CD8-positive, alpha-beta memory T cell (primary cell): ENCODE data around the gene ATP8A2. TPM values are rescaled to one million over a fixed set of nuclear protein-coding genes. Genes with fewer than 3 reads are reported as not detected.

ENCODE experiments used
- CTCF ChIA-PET: fragments of 350-600 bp; sonication (Branson Sonifier 250); formaldehyde crosslinking; loops from one replicate; lab custom pipeline; 2021; ENCODE audit warnings: antibody characterized with exemption; lab: Charles Lee
- POLR2A ChIA-PET: fragments of 350-600 bp; sonication (Branson Sonifier 250); formaldehyde crosslinking; loops from one replicate; lab custom pipeline; 2021; ENCODE audit warnings: antibody characterized with exemption; lab: Charles Lee
- DNase-seq, 5 donors: peaks; one replicate each; pipeline versions ENCODE4 v3.0.0 to v3.0.0-alpha.2; 2020 to 2022; ENCODE audit warnings: mixed read lengths in 1 of 5
- H3K27ac ChIP-seq: one replicate; pipeline ENCODE4 v1.7.0; 2013; ENCODE audit warnings: low read depth, mild to moderate bottlenecking, low read length, moderate library complexity
- H3K27me3 ChIP-seq: 2 replicates; pipeline ENCODE4 v1.7.0; 2013; ENCODE audit warnings: low read length, mild to moderate bottlenecking; ENCODE audit not compliant: insufficient read depth, poor library complexity, severe bottlenecking
- H3K36me3 ChIP-seq: 2 replicates; pipeline ENCODE4 v1.7.0; 2013; ENCODE audit warnings: mild to moderate bottlenecking, low read length, moderate library complexity; ENCODE audit not compliant: insufficient read depth
- H3K4me1 ChIP-seq: 2 replicates; pipeline ENCODE4 v1.7.0; 2013; ENCODE audit warnings: mild to moderate bottlenecking, low read length, moderate library complexity; ENCODE audit not compliant: insufficient read depth
- H3K4me3 ChIP-seq: 2 replicates; pipeline ENCODE4 v1.7.0; 2013; ENCODE audit warnings: mild to moderate bottlenecking, low read length
- H3K9me3 ChIP-seq: 2 replicates; pipeline ENCODE4 v1.7.0; 2013; ENCODE audit warnings: mild to moderate bottlenecking, low read length
- H3K27ac Mint-ChIP-seq, 8 donors: one replicate each; pipeline ENCODE4 v1.8.0; 2020 to 2021; ENCODE audit warnings: mixed read lengths in 8 of 8, mild to moderate bottlenecking in 6 of 8, inconsistent platforms in 3 of 8, moderate library complexity in 3 of 8
- H3K27me3 Mint-ChIP-seq, 2 donors: one replicate each; pipeline ENCODE4 v1.8.0; 2020 to 2021; ENCODE audit warnings: mixed read lengths in 2 of 2, mild to moderate bottlenecking in 1 of 2, moderate library complexity in 1 of 2
- H3K36me3 Mint-ChIP-seq, 3 donors: one replicate each; pipeline ENCODE4 v1.8.0; 2020 to 2021; ENCODE audit warnings: mixed read lengths in 3 of 3, inconsistent platforms in 1 of 3, mild to moderate bottlenecking in 1 of 3
- H3K4me1 Mint-ChIP-seq, 3 donors: one replicate each; pipeline ENCODE4 v1.8.0; 2020 to 2021; ENCODE audit warnings: mixed read lengths in 3 of 3, inconsistent platforms in 1 of 3, mild to moderate bottlenecking in 1 of 3
- H3K4me3 Mint-ChIP-seq, 7 donors: one replicate each; pipeline ENCODE4 v1.8.0; 2020 to 2021; ENCODE audit warnings: mixed read lengths in 7 of 7, mild to moderate bottlenecking in 6 of 7, moderate library complexity in 4 of 7, inconsistent platforms in 2 of 7
- H3K9me3 Mint-ChIP-seq, 5 donors: one replicate each; pipeline ENCODE4 v1.8.0; 2020 to 2022; ENCODE audit warnings: mixed read lengths in 5 of 5, mild to moderate bottlenecking in 3 of 5, moderate library complexity in 2 of 5, inconsistent platforms in 1 of 5
- polyA plus RNA-seq: library from polyadenylated mRNA; unstranded; fragments of 300-500 nt; fragmentation: Illumina TruSeq; gene quantifications from one replicate; pipeline ENCODE4 v1.2.3, GENCODE V29; 2021
- total RNA-seq, 2 experiments: library from RNA; stranded (reverse); gene quantifications; one replicate each; pipeline ENCODE4 v1.2.3, GENCODE V29; 2021

The ATP8A2 gene
- total and polyA plus RNA-seq, 3 experiments from 2014 or later: 0.26 to 0.63 (median 0.58) TPM

DNA sequence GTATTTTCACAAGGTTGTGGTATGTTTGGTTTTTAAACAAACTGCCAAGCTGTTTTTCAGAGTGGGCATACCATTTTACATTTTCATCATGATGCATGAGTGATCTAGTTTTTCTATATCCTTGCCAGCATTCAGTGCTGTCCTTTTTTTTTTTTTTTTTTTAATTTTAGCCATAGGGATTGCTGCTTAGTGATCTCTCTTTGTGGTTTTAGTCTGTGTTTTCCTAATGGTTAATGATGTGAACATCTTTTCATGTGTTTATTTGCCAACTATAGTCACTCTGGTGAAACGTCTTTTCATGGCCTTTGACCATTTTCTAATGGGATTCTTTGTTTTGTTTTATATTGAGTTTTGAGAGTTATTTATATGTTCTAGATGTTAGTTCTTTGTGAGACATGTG lies 620.3 kb downstream of the ATP8A2 start:
- no peak overlapping the region for H3K27ac Mint-ChIP-seq
- peaks cover 0 to 10% (median 2%) of the 10 kb centered on the region in 3 donors for H3K36me3 Mint-ChIP-seq
- H3K9me3 ChIP-seq: no peaks in the 10 kb centered on the region
- H3K9me3 Mint-ChIP-seq: peaks cover 9 to 18% (median 13%) of the 10 kb centered on the region in 5 donors
- H3K4me1 ChIP-seq: no peaks in the 10 kb centered on the region
- H3K27me3 Mint-ChIP-seq: peaks cover 0 to 9% of the 10 kb centered on the region in 2 donors
- H3K27me3 ChIP-seq: no peaks in the 10 kb centered on the region
- no peaks in the 10 kb centered on the region for H3K36me3 ChIP-seq
- no peak overlapping the region for H3K27ac ChIP-seq
- no peak for DNase-seq
- no peak overlapping the region for H3K4me3 ChIP-seq
- H3K4me1 Mint-ChIP-seq: peaks cover 0 to 4% (median 0%) of the 10 kb centered on the region in 3 donors
- H3K4me3 Mint-ChIP-seq: no peak overlapping the region
- ChIA-PET POLR2A (no interaction called here), CTCF (no interaction called here)

DNA sequence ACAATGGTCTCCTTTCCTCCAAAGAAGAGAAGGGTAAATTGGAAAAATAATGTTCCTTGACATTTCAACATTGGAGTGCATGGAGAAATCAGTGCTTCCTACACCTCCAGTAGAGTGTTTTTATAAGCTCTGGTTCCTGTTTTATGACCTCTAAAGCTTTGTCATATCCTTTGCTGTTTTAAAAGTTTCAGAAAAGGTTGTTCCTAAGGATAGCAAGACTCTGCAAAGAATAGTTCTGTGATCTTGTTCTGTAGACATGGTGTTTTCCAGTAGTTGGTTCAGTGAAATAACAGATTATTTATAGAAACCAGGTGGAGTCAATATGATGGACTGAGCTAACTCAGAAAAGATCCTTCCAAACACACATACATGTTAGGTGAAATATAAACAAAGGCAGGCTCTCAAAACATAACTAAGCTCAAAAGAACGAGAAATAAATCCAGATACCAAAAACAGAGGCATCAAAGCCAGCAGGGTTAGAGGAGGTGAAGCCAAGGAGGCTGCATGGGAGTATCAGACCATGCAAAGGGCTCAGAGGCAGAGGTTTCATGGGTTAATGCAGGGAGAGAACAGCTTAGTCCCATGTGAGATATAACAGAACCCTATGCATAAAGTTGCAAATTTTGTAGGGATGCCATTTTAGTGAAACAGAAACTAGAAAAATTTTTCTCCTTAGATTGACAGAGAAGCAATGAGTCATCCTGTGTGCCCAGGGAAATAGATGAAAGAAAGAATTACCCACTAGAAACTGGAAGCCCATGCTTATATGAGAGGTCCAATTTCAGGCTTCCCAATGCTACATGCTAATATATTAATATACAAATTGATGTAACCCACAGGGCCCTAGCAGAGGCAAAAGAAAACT lies 635.7 kb downstream of the ATP8A2 start:
- ChIA-PET CTCF (no interaction called here), POLR2A (no interaction called here)
- H3K9me3 ChIP-seq: no peaks in the 10 kb centered on the region
- no peak overlapping the region for H3K4me3 Mint-ChIP-seq
- peaks cover 0 to 7% (median 0%) of the 10 kb centered on the region in 3 donors for H3K4me1 Mint-ChIP-seq
- peak overlapping the region in 2 of 8 donors; percentile 2 to 8 for H3K27ac Mint-ChIP-seq
- no peak for DNase-seq
- H3K27me3 ChIP-seq: no peaks in the 10 kb centered on the region
- H3K4me1 ChIP-seq: peaks cover 9% of the 10 kb centered on the region
- peaks cover 7 to 19% of the 10 kb centered on the region in 2 donors for H3K27me3 Mint-ChIP-seq
- H3K36me3 ChIP-seq: no peaks in the 10 kb centered on the region
- no peak overlapping the region for H3K27ac ChIP-seq
- H3K36me3 Mint-ChIP-seq: peaks cover 0 to 9% (median 3%) of the 10 kb centered on the region in 3 donors
- H3K9me3 Mint-ChIP-seq: peaks cover 2 to 9% (median 7%) of the 10 kb centered on the region in 5 donors
- H3K4me3 ChIP-seq: no peak overlapping the region

DNA sequence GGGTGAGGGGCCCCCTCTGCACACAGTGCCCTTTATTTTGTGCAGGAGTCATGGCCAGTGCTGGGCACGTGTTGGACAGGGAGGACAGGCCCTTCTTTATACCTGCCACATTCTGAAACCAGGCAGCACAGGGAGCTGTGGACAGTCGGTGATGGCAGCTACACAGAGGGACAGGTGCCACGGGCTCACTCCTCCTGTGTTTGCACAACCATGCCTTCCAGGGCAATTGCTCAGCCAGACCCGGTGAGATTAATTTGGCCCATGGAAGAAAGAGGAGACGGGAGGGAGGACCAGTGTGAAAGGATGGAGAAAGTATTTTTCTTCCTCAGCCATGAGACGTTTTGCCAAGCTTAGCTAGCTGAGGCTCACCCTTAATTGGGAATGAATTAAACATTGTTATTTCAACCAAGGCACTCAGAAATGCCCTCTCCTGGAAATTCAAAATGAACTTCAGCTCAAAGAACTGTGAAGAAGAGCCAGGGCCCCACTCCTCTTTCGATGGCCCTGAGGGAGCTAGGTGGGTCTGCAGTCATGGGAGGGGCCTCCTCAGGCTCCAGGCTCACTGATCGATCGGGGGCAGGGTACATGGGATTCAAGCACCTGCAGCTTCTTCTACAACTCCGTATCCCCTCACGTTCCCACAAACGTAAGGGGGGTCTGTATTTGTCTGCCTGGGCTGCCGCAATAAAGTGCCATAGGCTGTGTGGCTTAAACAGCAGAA lies 638.9 kb downstream of the ATP8A2 start:
- no peak for DNase-seq
- Histone ChIP-seq H3K4me1 (peaks cover 15% of the 10 kb centered on the region), H3K27ac (no peak overlapping the region), H3K9me3 (no peaks in the 10 kb centered on the region), H3K27me3 (no peaks in the 10 kb centered on the region), H3K36me3 (no peaks in the 10 kb centered on the region), H3K4me3 (no peak overlapping the region)
- ChIA-PET POLR2A (interaction anchor here (0.6 kb wide), 1 partner anchor 709 kb away, joined by 4 read pairs; no protein-coding TSS in a partner anchor), CTCF (no interaction called here)
- Mint-ChIP-seq H3K27me3 (peaks cover 5 to 7% of the 10 kb centered on the region in 2 donors), H3K9me3 (peaks cover 0 to 3% (median 0%) of the 10 kb centered on the region in 5 donors), H3K4me1 (peaks cover 3 to 12% (median 7%) of the 10 kb centered on the region in 3 donors), H3K36me3 (peaks cover 0 to 2% (median 0%) of the 10 kb centered on the region in 3 donors), H3K27ac (peak overlapping the region in 5 of 8 donors; percentile 12 to 79 (median 63)), H3K4me3 (peak overlapping the region in 2 of 7 donors; percentile 37 to 76)

DNA sequence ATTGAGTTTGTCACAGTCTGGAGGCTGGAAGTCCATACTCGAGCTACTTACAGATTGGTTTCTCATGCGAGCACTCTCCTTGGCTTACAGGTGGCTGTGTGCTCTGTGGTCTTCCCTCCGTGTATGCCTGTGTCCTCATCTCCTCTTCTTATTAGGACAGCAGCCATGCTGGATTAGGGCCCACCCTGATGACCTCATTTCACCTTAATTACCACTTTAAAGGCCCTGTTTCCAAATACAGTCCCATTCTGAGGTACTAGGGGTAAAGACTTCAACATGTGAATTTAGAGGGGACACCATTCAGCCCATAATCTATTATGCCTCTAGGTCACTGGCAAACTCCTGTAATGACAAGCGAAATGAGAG lies 639.4 kb downstream of the ATP8A2 start:
- Mint-ChIP-seq H3K36me3 (peaks cover 0 to 2% (median 0%) of the 10 kb centered on the region in 3 donors), H3K9me3 (peaks cover 0 to 3% (median 0%) of the 10 kb centered on the region in 5 donors), H3K27ac (peak overlapping the region in 5 of 8 donors; percentile 14 to 90 (median 54)), H3K4me1 (peaks cover 3 to 12% (median 7%) of the 10 kb centered on the region in 3 donors), H3K27me3 (peaks cover 5 to 7% of the 10 kb centered on the region in 2 donors), H3K4me3 (peak overlapping the region in 4 of 7 donors; percentile 80 to 87 (median 84))
- Histone ChIP-seq H3K4me1 (peaks cover 15% of the 10 kb centered on the region), H3K36me3 (no peaks in the 10 kb centered on the region), H3K4me3 (no peak overlapping the region), H3K9me3 (no peaks in the 10 kb centered on the region), H3K27ac (no peak overlapping the region), H3K27me3 (no peaks in the 10 kb centered on the region)
- DNase-seq: no peak
- ChIA-PET CTCF (no interaction called here), POLR2A (interaction anchor here (0.6 kb wide), 1 partner anchor 709 kb away, joined by 4 read pairs; no protein-coding TSS in a partner anchor)

DNA sequence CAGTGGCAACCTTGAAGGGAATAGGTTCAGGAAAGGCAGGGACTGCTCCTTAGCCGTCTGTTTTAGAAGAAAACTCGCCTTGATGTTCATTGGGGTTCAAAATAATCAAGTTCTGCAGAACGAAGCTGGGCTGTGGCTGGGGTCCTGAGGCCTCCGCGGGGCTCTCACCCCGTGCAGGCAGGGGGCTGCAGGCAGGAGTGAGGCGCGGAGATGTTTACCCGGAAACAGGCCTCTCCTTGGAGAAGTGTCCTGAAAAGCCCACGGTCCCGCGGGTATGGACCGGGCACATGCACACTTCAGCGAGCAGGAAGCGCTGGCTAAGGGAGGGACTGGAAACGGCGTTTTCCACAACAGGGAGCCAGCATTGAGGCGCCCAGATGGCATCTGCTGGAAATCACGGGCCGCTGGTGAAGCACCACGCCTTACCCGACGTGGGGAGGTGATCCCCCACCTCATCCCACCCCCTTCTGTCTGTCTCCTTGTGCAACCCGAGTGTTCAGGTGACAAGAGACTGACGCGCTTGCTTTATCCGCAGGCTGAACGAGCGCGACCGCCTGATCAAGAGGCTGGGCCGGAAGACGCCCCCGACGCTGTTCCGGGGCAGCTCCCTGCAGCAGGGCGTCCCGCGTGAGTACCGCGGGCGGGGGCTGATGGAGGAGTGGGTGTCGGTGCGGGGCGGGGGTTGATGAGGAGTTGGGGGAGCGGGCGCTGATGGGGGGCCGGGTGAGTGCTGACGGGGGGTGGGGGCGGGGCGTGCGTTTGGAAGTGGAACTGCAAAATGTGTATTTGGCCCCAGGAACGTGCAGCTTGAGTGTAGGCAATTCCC lies 640.4 kb downstream of the ATP8A2 start:
- peaks cover 0 to 3% (median 0%) of the 10 kb centered on the region in 5 donors for H3K9me3 Mint-ChIP-seq
- peaks cover 3 to 15% (median 7%) of the 10 kb centered on the region in 3 donors for H3K4me1 Mint-ChIP-seq
- peak overlapping the region; percentile 23 to 94 (median 82) for H3K27ac Mint-ChIP-seq
- H3K27ac ChIP-seq: peak overlapping the region; percentile 28
- H3K9me3 ChIP-seq: no peaks in the 10 kb centered on the region
- H3K4me3 ChIP-seq: peak overlapping the region; percentile 73
- H3K4me3 Mint-ChIP-seq: peak overlapping the region; percentile 80 to 89 (median 85)
- CTCF ChIA-PET: interaction anchor here (1.0 kb wide), 1 partner anchor 110 kb away, joined by 3 read pairs; no protein-coding TSS in a partner anchor
- peak; percentile 26 to 84 (median 68) for DNase-seq
- H3K36me3 Mint-ChIP-seq: peaks cover 0 to 2% (median 0%) of the 10 kb centered on the region in 3 donors
- no peaks in the 10 kb centered on the region for H3K36me3 ChIP-seq
- no peaks in the 10 kb centered on the region for H3K27me3 ChIP-seq
- H3K4me1 ChIP-seq: peaks cover 16% of the 10 kb centered on the region
- H3K27me3 Mint-ChIP-seq: peaks cover 4 to 5% of the 10 kb centered on the region in 2 donors
- POLR2A ChIA-PET: no interaction called here

DNA sequence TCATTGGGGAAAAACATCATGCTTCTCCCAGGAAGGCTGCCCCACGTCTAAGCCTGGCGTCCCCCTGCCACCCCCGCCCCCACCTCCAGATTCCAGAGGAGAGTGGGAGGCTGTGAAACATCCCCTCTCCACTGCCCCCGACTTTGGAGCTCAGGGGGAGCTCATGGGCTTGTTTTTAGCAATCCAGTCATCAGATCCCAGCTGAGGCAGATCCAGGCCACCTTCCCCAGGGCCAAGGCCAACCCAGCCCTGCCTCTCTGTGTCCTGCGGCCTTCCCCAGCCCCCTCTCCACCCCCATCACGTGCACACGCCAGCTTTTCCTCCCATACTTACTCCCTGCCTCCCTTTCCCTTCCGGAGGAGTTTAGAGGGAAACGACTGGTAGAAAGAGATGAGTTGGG lies 641.2 kb downstream of the ATP8A2 start:
- no peaks in the 10 kb centered on the region for H3K27me3 ChIP-seq
- H3K27ac Mint-ChIP-seq: peak overlapping the region in 6 of 8 donors; percentile 31 to 94 (median 78)
- peaks cover 0 to 2% (median 0%) of the 10 kb centered on the region in 3 donors for H3K36me3 Mint-ChIP-seq
- no peaks in the 10 kb centered on the region for H3K36me3 ChIP-seq
- no peak overlapping the region for H3K27ac ChIP-seq
- peaks cover 0 to 3% (median 0%) of the 10 kb centered on the region in 5 donors for H3K9me3 Mint-ChIP-seq
- DNase-seq: no peak
- H3K4me1 ChIP-seq: peaks cover 24% of the 10 kb centered on the region
- peaks cover 6 to 23% (median 12%) of the 10 kb centered on the region in 3 donors for H3K4me1 Mint-ChIP-seq
- peaks cover 0 to 5% of the 10 kb centered on the region in 2 donors for H3K27me3 Mint-ChIP-seq
- CTCF ChIA-PET: interaction anchor here (1.0 kb wide), 1 partner anchor 110 kb away, joined by 3 read pairs; no protein-coding TSS in a partner anchor
- no peaks in the 10 kb centered on the region for H3K9me3 ChIP-seq
- POLR2A ChIA-PET: no interaction called here
- peak overlapping the region; percentile 73 for H3K4me3 ChIP-seq
- H3K4me3 Mint-ChIP-seq: peak overlapping the region; percentile 80 to 89 (median 85)
